Measurements from ENCODE around the gene RNU6-8.

RNU6-8 gene

DNA sequence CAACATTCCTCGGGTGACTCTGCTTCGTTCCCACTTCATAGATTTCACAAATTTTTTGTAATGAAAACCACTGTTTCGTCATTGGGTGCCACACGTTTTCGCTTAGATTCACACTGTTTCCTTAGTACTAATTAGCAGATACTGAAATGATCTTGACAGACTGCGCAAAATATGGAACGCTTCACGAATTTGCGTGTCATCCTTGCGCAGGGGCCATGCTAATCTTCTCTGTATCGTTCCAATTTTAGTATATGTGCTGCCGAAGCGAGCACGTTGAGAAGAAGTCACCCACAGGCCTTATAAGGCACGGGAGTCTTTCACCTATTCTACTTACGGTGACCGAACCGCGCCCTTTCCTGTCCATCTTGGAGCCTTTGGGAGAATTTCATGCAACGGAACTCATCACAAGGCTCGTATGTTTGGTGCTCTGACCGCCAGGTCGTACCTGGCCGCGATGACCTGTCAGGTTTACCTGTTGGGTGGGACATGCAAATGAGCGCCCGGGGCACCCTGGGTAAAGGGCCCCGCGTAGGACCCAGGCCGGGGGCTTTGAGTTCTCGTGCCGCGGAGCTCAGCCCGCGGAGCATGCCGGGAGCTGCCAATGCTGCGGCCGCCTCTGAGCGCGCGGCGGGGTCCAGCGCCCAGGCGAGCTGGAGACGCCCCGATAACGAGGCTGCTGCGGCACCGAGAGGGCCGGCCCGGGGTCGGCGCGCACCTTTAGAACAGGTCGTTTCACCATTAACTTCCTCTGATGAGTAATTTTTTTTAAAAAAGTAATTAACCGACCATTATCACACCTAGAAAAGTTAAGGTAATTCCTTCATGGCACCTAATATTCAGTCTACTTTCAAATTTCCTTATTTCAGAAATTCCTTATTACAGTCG lies at the start of gene RNU6-8:
RNU6-8 (minus strand) TSS at position 272 of the 885 bp plus-strand sequence.
- peak; percentile 46 to 76 for DNase-seq (ENCODE audit: low read depth in 2 of 2, low spot score in 1 of 2)

DNA sequence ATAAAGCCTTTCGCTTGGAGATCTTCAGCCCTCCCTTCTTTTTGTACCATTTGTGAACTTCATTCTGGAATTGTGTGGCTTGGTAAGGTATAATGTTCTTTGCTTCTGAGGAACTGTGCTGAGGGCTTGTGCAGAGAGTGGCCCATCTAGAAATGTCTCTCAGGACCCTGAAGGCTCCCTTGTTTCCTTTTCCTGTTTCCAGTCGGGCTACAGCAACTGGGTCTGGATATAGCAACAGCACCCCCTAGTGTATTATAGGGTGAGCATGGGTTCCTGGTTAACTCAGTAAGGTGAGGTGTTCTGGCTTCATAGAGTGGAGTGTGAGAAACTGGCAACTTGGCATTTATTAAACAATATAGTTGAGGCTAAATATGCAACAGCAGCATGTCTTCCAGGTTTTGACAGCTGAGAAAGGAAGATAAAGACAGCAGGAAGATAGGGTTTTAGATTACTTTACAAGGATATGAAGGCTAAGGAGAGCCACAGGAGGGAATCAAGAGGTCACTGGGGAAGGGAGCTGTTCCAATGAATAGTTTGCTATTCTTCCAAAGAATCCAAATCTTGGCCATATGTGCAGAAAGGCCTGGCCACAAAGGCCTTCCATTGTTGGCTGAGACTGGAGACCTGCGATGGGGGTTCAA lies 49.1 kb upstream of the RNU6-8 start:
- peak in 1 of 2 donors; percentile 27 for DNase-seq (ENCODE audit: low read depth in 2 of 2, low spot score in 1 of 2)

DNA sequence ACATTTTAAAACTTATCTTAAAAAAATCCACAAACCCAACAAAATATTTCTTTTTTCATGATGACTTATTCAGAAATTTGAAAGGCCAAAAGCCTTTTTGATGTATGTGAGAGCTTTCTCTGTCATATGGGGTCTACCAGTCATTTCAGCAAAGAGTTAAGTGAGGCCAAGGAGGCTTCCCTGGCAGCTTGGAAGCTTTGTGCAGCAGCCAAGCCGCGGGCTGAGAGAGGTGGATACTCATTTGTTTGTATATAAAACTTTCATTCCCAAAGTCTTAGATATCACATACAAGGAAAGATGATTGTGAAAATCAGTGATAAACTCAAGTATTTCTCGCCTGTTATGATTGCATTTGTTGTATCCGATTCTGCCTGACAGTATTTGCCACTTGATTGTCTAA lies 48.5 kb upstream of the RNU6-8 start:
- no peak for DNase-seq (ENCODE audit: low read depth in 2 of 2, low spot score in 1 of 2)

DNA sequence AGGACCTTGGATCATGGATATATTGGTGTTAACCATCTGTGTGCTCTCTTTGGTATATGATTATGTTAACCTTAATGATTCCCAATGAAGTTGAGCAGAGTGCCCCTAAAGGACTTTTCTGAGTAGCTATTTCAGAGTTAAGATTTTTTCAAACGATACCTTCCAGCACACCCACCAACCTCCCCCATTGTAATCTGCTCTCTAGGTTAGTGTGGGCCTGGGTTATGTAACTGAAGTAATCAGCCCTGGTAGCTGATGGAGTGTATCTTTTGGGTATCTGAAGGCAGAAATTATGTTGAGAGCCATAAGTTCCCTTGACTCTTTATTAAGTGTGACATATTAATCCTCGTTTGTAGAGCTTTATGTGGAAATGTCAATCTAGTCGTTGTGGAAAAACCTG lies 47.6 kb upstream of the RNU6-8 start:
- no peak for DNase-seq (ENCODE audit: low read depth in 2 of 2, low spot score in 1 of 2)

DNA sequence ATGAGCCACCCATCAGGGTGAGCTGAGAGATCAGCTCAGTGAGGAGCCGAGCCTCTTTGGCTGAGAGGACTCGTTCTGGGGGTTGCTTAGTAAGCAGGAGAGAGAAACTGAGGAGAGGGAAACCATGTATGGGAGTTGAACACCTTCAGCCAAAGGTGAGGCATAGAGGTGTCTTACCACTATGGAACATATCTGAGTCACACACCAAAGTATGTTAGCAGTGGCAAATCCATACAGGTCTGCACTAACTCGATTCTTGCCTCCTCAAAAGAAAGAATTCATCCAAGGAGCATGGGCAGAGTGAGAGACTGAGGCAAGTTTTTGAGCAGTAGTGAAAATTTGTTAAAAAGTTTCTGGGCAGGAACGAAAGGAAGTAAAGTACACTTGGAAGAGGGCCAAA lies 46.7 kb upstream of the RNU6-8 start:
- DNase-seq (ENCODE audit: low read depth in 2 of 2, low spot score in 1 of 2): no peak

DNA sequence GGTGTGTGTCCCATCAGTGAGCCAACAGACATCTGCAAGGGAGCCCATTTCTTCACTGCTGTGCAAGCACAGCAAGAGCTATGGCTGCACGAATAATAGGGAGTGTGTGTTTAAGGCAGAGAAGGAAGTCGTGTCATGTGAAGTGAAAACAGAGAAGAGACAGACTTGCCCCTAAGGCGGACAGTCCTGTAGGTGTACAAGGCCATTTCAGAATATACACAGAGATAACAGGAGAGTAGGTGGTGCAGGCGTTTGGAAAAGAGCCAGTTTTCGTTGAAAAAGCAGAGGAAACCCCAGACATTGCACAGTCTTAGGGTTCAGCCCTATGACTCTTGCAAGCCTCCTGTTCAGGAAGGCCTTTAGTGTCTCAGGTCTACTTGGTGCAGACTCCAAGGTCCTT lies 46.3 kb upstream of the RNU6-8 start:
- DNase-seq (ENCODE audit: low read depth in 2 of 2, low spot score in 1 of 2): no peak

DNA sequence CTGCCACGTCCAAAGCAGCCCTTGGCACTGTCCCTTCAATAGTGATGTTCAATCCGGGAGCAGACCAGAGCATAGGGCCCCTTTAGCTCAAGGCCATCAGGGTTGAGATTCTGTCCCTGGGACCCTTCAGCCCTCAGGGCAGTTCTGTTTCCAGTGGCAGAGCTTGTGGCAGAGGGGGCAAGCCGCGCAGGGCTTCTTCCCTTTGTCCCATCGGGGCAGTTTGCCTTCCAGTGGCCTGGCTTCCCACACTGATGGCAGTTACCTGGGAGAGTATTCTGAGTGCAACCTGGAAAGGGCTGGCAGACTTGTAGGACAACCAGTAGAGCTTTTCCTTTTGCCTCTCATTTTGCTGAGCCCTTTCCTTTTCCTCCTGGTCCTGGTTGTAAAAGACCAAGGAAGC lies 43.7 kb upstream of the RNU6-8 start:
- DNase-seq (ENCODE audit: low read depth in 2 of 2, low spot score in 1 of 2): no peak

DNA sequence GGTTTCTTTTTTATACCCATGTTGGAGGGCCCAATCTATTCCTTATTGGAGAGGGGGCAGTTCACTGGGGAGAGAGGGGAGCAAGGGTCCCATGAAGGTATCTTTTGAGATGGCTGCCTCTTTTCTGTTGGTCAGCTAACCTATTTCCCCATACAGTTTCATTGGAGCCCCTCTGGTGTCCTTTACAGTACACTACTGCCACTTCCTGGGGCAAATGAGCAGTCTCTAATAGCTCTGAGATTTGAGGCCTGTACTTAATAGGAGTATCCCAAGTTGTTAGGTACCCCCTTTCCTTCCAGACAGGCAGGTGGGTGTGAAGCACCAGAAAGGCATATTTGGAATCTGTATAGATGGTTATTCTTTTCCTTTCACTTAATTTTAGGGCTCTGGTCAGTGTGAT lies 41.3 kb upstream of the RNU6-8 start:
- DNase-seq (ENCODE audit: low read depth in 2 of 2, low spot score in 1 of 2): no peak

DNA sequence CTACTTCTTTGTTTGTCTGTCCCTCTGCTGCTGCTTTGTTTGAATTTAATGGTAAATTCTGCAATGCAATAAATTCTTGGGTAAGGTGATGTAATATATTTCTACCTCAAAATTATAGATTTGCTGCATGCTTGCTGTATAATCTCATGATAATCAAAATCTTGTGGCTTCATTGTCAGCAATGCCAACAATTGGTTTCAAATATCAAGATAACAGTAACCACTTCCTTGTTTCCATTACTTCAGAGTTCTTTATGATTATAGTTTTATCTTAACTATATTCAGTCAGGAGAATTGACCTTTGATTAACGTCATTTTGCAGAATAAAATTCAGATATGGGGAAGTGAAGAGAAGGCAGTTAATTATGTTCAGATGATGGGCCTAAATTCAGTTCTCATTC lies 30.2 kb upstream of the RNU6-8 start:
- DNase-seq (ENCODE audit: low read depth in 2 of 2, low spot score in 1 of 2): no peak

DNA sequence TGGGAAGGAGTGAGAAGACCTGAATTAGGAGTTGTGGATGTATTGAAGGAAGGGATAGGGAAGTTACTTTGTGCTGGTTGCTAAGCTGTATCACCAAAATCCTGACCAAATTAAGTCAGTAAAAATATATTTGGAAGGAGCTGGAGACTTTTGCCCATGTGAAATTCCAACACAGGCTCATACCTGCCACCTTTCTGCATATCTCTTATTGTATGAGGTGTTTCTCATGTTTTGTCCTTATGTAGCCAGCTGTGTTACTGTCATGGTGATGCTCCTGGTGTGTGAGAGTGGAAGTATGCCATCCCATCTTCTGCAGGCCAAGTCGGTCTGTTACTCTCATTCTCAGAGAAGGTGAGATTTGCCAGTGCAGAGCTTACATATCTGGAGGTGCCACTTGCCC lies 29.4 kb upstream of the RNU6-8 start:
- DNase-seq (ENCODE audit: low read depth in 2 of 2, low spot score in 1 of 2): no peak

DNA sequence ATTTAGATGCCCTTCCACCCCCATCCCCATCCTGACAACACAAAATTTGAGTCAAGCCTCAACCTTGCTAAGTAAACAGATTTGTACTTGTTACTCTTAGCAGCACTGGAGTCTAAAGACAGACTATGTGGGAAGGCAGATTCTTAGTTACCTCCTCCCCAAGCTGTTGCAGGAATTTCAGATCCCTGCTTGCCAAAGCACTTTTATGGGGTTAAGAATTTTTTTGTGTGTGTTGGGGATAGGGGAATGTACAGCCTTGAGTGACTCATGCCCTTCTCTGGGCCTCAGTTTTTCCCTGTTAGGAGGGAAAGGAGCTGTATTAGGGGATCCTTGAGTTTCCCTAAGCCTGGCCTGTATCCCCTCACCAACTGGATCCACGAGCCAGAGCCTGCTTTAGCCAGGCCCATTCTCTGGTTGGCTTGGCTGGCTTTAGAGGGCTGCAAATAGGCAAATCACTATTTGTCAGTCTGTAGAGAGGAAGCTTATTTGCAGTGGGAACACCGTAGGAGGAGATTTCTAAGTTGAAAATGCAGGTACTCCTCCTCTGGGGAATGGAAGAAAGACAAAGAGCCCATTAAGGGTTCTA lies 27.7 kb upstream of the RNU6-8 start:
- no peak for DNase-seq (ENCODE audit: low read depth in 2 of 2, low spot score in 1 of 2)

DNA sequence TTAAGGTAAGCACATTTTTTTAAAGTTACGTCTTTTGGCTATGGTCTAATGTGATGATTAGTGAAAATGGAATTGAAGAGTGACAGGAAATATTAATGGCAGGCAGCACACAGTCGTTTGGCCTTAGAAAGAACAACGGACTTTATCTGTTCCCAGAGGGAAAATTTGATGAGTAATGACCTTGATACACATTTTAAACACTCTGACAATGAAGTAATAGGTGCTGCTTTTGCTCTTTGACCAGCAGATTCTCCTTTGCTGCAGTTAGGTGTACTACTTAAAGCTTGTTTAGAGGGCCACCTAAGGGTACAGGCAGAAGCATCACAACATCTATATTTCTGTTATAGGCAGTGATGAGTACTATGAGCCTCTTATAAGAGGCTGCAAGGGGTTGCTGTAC lies 27.1 kb upstream of the RNU6-8 start:
- no peak for DNase-seq (ENCODE audit: low read depth in 2 of 2, low spot score in 1 of 2)

DNA sequence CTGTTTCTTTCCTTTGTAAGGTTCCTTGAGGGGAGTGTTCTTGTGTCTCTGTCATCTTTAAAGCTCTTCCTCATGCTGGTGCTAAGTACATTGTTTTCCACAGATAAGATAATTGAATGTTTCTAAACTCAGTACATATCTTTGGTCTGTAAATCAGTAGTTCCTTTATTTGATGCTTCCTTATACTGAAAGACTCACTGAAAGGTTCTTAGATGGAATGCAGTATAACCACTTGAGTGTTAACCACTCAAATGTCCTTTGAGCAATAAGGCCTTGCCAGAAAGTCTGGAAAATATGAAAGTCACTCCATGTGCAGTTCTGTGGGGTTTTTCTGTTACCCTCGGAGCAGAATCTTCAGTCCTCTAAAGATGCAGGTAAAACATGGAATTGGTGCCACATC lies 23.0 kb upstream of the RNU6-8 start:
- DNase-seq (ENCODE audit: low read depth in 2 of 2, low spot score in 1 of 2): no peak

DNA sequence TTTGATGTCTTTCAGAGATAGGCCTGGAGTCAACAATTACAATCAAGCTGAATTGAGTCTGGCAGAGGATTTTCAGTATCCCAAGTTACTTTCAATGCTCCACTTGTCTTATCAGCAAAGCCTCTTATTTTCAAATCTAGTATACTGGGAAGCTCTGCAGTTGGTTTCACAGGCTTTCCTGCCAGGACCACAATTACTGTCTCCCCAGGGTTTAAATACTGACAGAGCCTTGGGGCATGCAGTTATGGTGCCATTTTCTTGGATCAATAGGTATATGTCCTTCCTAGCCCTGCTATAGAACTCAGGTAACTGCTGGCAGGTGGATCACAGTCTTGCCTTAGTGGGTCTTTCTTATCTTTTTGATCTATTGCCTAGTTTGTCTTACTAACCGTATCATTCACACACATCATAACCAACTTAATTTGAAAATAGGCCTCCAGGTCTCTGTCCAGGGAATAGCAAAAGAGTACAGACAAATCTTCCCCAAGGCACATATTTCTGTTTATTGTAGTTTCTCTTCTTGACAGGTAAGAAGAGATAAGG lies 22.4 kb upstream of the RNU6-8 start:
- no peak for DNase-seq (ENCODE audit: low read depth in 2 of 2, low spot score in 1 of 2)

DNA sequence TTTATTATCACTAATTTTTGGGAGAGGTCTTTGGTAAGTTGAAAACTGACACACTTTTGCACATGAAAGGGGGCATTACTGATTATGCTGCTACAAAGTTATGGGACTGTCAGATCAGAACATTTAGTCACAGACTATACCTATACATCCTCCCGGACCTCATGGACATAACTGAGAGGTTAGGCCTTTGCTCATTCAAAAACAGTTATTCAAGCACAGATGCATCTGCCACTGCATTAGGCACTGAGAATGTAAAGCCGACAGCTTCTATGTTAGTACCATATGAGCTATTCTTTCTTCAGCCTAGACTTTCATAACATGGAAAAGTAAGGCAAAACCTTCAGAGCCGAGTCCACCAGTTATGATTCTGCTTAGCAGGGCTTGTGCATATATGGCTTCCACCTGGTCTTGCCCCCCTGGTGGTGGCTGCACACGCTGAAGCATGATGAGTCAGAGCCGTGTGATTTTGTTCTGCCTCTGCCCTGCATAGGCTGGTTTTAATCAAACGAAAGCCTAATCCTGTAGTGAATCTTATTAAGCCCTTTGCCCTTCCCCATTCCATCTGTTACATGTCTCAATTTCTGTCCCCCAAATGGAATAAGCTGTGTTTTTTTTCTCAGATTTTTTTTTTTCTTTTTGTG lies 21.8 kb upstream of the RNU6-8 start:
- no peak for DNase-seq (ENCODE audit: low read depth in 2 of 2, low spot score in 1 of 2)

DNA sequence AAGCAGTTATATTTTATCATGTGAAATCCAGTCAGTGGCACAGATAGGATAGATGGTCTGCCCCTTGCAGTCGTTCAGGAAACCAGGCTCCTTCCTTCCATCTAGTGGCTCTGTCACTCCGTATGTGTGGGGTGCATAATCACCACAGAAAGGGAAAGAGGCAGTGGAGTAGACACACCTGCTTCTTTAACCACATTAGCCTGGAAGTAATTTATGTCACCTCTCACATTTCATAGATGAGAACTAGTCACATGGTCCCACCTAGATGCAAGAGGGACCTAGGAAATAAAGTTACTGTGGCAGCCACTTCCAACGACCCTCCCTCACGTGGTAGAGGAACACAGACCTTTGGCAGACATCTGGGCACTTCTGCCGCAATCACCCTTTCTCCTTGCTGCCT lies 14.2 kb upstream of the RNU6-8 start:
- DNase-seq (ENCODE audit: low read depth in 2 of 2, low spot score in 1 of 2): no peak

DNA sequence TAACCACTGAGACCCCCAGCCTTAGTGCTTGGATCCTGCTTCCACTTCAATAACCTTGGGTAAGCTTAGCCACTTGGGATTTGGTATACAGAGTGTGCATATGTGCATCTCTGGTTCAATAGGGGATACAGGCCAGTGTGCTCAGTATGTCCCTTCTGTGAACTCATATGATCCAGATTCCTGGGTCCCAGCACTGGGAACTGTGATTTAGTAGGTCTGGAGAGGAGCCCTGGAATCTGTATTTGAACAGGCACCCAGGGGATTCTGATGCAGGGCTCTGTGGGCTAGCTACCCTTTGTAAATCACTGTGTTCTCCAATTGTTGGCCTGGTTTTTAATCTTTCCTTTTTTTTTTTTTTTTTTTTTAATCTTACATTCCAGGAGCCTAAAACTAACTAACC lies 9.8 kb upstream of the RNU6-8 start:
- DNase-seq (ENCODE audit: low read depth in 2 of 2, low spot score in 1 of 2): no peak

DNA sequence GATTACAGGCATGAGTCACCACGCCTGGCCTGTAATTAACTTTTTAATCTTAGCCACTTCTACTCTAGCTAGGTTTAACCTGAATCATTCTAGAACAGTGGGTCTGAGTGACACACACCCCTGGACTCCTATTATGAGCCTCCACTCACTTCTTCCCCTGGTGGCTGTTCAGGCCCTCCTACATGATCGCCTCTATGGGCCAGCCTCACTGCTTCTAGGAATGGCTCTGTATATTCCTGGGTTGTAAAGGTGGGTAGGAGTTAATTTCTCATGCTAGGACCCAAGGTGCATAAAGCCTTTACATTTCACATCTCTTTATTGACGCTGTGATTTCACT lies 8.0 kb upstream of the RNU6-8 start:
- DNase-seq (ENCODE audit: low read depth in 2 of 2, low spot score in 1 of 2): no peak

DNA sequence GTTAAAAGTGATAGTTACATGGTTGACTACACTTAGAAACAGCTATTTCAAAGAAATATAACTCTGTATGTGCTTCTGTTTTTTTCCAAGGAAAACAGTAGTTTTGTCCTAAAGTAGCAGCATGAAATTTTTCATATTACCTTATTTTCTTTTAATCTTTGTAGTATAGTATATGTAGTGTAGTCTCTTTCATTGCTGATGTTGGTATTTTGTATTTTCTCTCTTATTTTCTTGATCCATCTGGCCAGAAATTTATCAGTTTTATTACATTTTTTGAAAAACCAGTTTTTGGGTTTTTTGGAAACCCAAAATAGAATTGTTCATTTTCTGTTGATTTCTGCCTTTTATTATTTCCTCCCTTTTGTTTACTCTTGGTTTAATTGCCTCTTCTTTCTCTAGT lies 6.4 kb upstream of the RNU6-8 start:
- no peak for DNase-seq (ENCODE audit: low read depth in 2 of 2, low spot score in 1 of 2)

DNA sequence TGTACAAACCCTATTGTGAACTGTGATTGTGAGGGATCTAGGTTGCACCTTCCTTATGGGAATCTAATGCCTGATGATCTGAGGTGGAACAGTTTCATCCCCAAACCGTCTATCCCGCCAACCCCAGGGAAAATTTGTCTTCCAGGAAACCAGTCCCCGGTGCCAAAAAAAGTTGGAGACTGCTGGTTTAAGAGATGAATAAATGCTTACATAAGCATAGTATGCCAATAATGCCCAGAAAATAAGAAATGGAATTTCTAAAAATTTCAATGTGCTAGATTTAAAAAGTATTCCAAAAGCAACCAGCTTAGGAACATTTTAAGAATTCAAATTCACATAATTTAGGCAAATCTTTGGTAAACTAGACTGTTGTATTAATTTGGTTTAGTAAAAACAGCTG lies 5.4 kb upstream of the RNU6-8 start:
- DNase-seq (ENCODE audit: low read depth in 2 of 2, low spot score in 1 of 2): no peak

DNA sequence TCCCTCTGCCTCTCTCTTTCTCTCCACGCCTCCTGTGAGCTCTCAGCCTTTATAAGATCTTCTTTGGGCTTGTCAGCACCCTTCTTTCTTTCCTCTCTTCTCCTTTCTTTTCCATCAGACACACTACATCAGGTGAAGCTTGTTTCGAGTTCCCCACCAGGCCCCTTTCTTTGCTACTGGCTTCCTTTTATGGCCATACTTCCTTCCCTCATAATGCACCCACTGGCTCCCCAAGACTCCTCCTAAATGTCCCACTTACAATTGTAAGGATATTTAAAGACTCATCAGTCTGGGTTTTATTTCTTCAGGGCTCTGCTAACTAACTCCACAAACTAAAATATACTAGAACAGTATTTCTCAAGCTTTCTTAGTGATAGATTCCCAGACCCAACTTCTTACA lies 3.5 kb upstream of the RNU6-8 start:
- no peak for DNase-seq (ENCODE audit: low read depth in 2 of 2, low spot score in 1 of 2)

DNA sequence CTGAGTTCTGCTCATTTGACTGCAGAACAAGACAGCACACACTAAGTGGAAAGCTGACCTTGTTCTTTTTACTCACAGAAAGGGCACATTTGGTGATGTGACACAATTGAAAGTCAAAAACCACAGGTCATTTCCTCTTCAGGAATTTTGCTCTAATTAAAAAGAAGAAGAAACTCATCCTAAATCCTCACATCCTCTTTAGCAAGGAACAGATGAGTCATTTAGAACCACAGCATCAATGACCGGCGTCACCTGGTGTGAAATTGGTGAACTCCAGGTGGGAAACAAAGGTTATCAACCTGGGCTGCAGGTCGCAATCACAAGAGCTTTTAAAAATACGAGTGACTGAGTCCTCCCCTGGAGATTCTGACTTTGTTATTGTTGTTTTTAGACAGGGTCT lies 2.9 kb upstream of the RNU6-8 start:
- no peak for DNase-seq (ENCODE audit: low read depth in 2 of 2, low spot score in 1 of 2)
